DOHH2 (cell line): ENCODE data around the gene C22orf23.

Experiments used
- EZH2phosphoT487 ChIP-seq: fragments of 200-600 bp; sonication (generic); IDR thresholded peaks from 2 replicates; pipeline ENCODE4 v1.6.1; 2017; ENCODE audit warnings: borderline replicate concordance, mild to moderate bottlenecking, antibody characterized with exemption, low read length, moderate library complexity, mixed read lengths
- TF ChIP-seq, protein P1 (sequence below): fragments of 200-600 bp; sonication (generic); IDR thresholded peaks from one replicate; pipeline ENCODE4 v1.5.1; 2014; ENCODE audit warnings: antibody characterized with exemption, mild to moderate bottlenecking, low read depth, low read length; ENCODE audit not compliant: poor library complexity, severe bottlenecking

GRCh38 chr22:37975153-37975552 is 21.8 kb upstream of the C22orf23 start:
- TF ChIP-seq, protein P1, sequence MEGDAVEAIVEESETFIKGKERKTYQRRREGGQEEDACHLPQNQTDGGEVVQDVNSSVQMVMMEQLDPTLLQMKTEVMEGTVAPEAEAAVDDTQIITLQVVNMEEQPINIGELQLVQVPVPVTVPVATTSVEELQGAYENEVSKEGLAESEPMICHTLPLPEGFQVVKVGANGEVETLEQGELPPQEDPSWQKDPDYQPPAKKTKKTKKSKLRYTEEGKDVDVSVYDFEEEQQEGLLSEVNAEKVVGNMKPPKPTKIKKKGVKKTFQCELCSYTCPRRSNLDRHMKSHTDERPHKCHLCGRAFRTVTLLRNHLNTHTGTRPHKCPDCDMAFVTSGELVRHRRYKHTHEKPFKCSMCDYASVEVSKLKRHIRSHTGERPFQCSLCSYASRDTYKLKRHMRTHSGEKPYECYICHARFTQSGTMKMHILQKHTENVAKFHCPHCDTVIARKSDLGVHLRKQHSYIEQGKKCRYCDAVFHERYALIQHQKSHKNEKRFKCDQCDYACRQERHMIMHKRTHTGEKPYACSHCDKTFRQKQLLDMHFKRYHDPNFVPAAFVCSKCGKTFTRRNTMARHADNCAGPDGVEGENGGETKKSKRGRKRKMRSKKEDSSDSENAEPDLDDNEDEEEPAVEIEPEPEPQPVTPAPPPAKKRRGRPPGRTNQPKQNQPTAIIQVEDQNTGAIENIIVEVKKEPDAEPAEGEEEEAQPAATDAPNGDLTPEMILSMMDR: no peak
- TF ChIP-seq EZH2phosphoT487: no peak
